Uterus (tissue), 4 donors: ENCODE results near the gene AGBL4. TPM values are rescaled to one million over a fixed set of nuclear protein-coding genes. Genes with fewer than 3 reads are reported as not detected.

Experiments
- DNase-seq, 2 donors: peaks; one replicate each; pipeline ENCODE4 v3.0.0-alpha.2; 2019 to 2020
- H3K27ac ChIP-seq, 2 donors: fragments of 200-600 bp; sonication (generic); 1 replicate in 1 of 2; 2 replicates in 1 of 2; pipeline ENCODE4 v1.5.1; 2016 to 2018
- H3K27me3 ChIP-seq, 2 donors: fragments of 200-600 bp; sonication (generic); one replicate each; pipeline ENCODE4 v1.5.1; 2018 to 2019; ENCODE audit warnings: control low read depth in 1 of 2
- H3K36me3 ChIP-seq, 2 donors: fragments of 200-600 bp; sonication (generic); one replicate each; pipeline ENCODE4 v1.5.1; 2019; ENCODE audit warnings: control low read depth in 1 of 2
- H3K4me1 ChIP-seq, 2 donors: fragments of 200-600 bp; sonication (generic); one replicate each; pipeline ENCODE4 v1.5.1; 2018 to 2019; ENCODE audit warnings: control low read depth in 1 of 2
- H3K4me3 ChIP-seq, 2 donors: fragments of 200-600 bp; sonication (generic); 1 replicate in 1 of 2; 2 replicates in 1 of 2; pipeline ENCODE4 v1.5.1; 2018 to 2019; ENCODE audit warnings: mild to moderate bottlenecking in 1 of 2
- H3K9me3 ChIP-seq, 2 donors: fragments of 200-600 bp; sonication (generic); one replicate each; pipeline ENCODE4 v1.5.1; 2019; ENCODE audit warnings: control low read depth in 1 of 2
- CTCF ChIP-seq, 4 experiments: fragments of 200-600 bp in 2 of 4; fragments of 450-650 bp in 2 of 4; sonication (generic) in 2 of 4; IDR thresholded peaks; one replicate each; pipeline ENCODE4 v1.5.1; 2016 to 2019; ENCODE audit warnings: antibody characterized with exemption in 4 of 4, mild to moderate bottlenecking in 2 of 4, moderate library complexity in 1 of 4
- POLR2A ChIP-seq, 2 donors: fragments of 450-650 bp; IDR thresholded peaks; one replicate each; pipeline ENCODE4 v1.6.1; 2016; ENCODE audit warnings: antibody characterized with exemption in 2 of 2, mild to moderate bottlenecking in 1 of 2, moderate library complexity in 1 of 2
- intact Hi-C: fragments of 100-400 bp; cut with DNase I; formaldehyde crosslinking; loops from one replicate; pipeline ENCODE4 v1.15.1; 2023; ENCODE audit warnings: low total_unique reads
- total RNA-seq, 4 donors: library from RNA; depleted of rRNA in 3 of 4; stranded (reverse); fragments of >200 nt in 3 of 4; gene quantifications; one replicate each; pipeline versions ENCODE4 v1.1.0 to v1.2.4, GENCODE V29; 2014 to 2023
- donor health status: DM: yes; HTN: yes; CAD: no.

Gene AGBL4
- total RNA-seq, 4 donors from 2014 or later, result 0.85 to 1.9 TPM; not detected in 2

GRCh38 chr1:49723662-49724061, 300.1 kb downstream of the AGBL4 start:
- Histone ChIP-seq H3K9me3 (no peaks in the 10 kb centered on the region), H3K27ac (no peak overlapping the region), H3K4me3 (no peak overlapping the region), H3K4me1 (no peaks in the 10 kb centered on the region), H3K36me3 (no peaks in the 10 kb centered on the region), H3K27me3 (no peaks in the 10 kb centered on the region)
- DNase-seq, result no peak
- intact Hi-C loops, result no loop called here
- no peak for TF ChIP-seq CTCF (IDR thresholded peaks at IDR 0.05)
- no peak for TF ChIP-seq POLR2A (IDR thresholded peaks at IDR 0.05)

GRCh38 chr1:49694251-49694827, 329.4 kb downstream of the AGBL4 start:
- intact Hi-C loops, result no loop called here

GRCh38 chr1:49686107-49686506, 337.6 kb downstream of the AGBL4 start:
- H3K9me3 ChIP-seq, result no peaks in the 10 kb centered on the region
- TF ChIP-seq CTCF (IDR thresholded peaks at IDR 0.05) (no peak), POLR2A (IDR thresholded peaks at IDR 0.05) (no peak)
- no peak overlapping the region for H3K27ac ChIP-seq
- DNase-seq, result no peak
- H3K4me3 ChIP-seq, result no peak overlapping the region
- intact Hi-C loops, result no loop called here
- no peaks in the 10 kb centered on the region for H3K27me3 ChIP-seq
- no peaks in the 10 kb centered on the region for H3K36me3 ChIP-seq
- H3K4me1 ChIP-seq, result no peaks in the 10 kb centered on the region

More at GRCh38 chr1:49694251-49694827, 329.4 kb downstream of the AGBL4 start:
- TF ChIP-seq POLR2A (IDR thresholded peaks at IDR 0.05) (no peak), CTCF (IDR thresholded peaks at IDR 0.05) (no peak)
- Histone ChIP-seq H3K9me3 (no peaks in the 10 kb centered on the region), H3K4me1 (no peaks in the 10 kb centered on the region), H3K27me3 (no peaks in the 10 kb centered on the region), H3K4me3 (no peak overlapping the region), H3K27ac (no peak overlapping the region), H3K36me3 (no peaks in the 10 kb centered on the region)
- DNase-seq, result no peak

GRCh38 chr1:49677706-49678105, 346.0 kb downstream of the AGBL4 start:
- H3K36me3 ChIP-seq, result no peaks in the 10 kb centered on the region
- H3K27me3 ChIP-seq, result no peaks in the 10 kb centered on the region
- intact Hi-C loops, result no loop called here
- DNase-seq, result no peak
- TF ChIP-seq CTCF (IDR thresholded peaks at IDR 0.05) (no peak), POLR2A (IDR thresholded peaks at IDR 0.05) (no peak)
- no peak overlapping the region for H3K4me3 ChIP-seq
- no peaks in the 10 kb centered on the region for H3K9me3 ChIP-seq
- H3K4me1 ChIP-seq, result no peaks in the 10 kb centered on the region
- no peak overlapping the region for H3K27ac ChIP-seq

- Histone ChIP-seq H3K27me3 (no peaks in the 10 kb centered on the region), H3K9me3 (no peaks in the 10 kb centered on the region), H3K27ac (no peak overlapping the region), H3K4me1 (no peaks in the 10 kb centered on the region), H3K4me3 (no peak overlapping the region), H3K36me3 (no peaks in the 10 kb centered on the region)
- intact Hi-C loops, result no loop called here
- TF ChIP-seq POLR2A (IDR thresholded peaks at IDR 0.05), result no peak
- no peak for TF ChIP-seq CTCF (IDR thresholded peaks at IDR 0.05)
- no peak for DNase-seq
Measured at GRCh38 chr1:49651136-49651535, 372.6 kb downstream of the AGBL4 start.
